GM23248 (cell line): Measurements from ENCODE around the gene MYOM3. TPM values are rescaled to one million over a fixed set of nuclear protein-coding genes. Genes with fewer than 3 reads are reported as not detected.

Experiments used
- DNase-seq: peaks from one replicate; pipeline ENCODE4 v3.0.0-alpha.2; 2015
- H2AFZ ChIP-seq: fragments of 200-600 bp; sonication (generic); 2 replicates; pipeline ENCODE4 v1.6.1; 2016; ENCODE audit warnings: antibody characterized with exemption
- H3F3A ChIP-seq: fragments of 200-600 bp; sonication (generic); 2 replicates; pipeline ENCODE4 v1.6.1; 2016; ENCODE audit warnings: mild to moderate bottlenecking, antibody characterized with exemption, mixed run types; ENCODE audit not compliant: insufficient read depth
- H3K27ac ChIP-seq: fragments of 200-600 bp; sonication (generic); 2 replicates; pipeline ENCODE4 v1.5.1; 2016; ENCODE audit warnings: mild to moderate bottlenecking
- H3K27me3 ChIP-seq: fragments of 200-600 bp; sonication (generic); replicated peaks from 2 replicates; pipeline ENCODE4 v1.6.1; 2016; ENCODE audit warnings: mild to moderate bottlenecking; ENCODE audit not compliant: insufficient read depth
- H3K36me3 ChIP-seq: fragments of 200-600 bp; sonication (generic); 2 replicates; pipeline ENCODE4 v1.6.1; 2016; ENCODE audit warnings: low read depth, mild to moderate bottlenecking
- H3K4me1 ChIP-seq: fragments of 200-600 bp; sonication (generic); 2 replicates; pipeline ENCODE4 v1.6.1; 2016; ENCODE audit warnings: mild to moderate bottlenecking; ENCODE audit not compliant: insufficient read depth
- H3K4me2 ChIP-seq: fragments of 200-600 bp; sonication (generic); one replicate; pipeline ENCODE4 v1.6.1; 2016; ENCODE audit warnings: mild to moderate bottlenecking; ENCODE audit not compliant: unreplicated experiment
- H3K4me3 ChIP-seq: fragments of 200-600 bp; sonication (generic); 2 replicates; pipeline ENCODE4 v1.5.1; 2016; ENCODE audit warnings: mild to moderate bottlenecking
- H3K79me2 ChIP-seq: fragments of 200-600 bp; sonication (generic); 2 replicates; pipeline ENCODE4 v1.6.1; 2016; ENCODE audit warnings: mild to moderate bottlenecking; ENCODE audit not compliant: insufficient read depth
- H3K9ac ChIP-seq: fragments of 200-600 bp; sonication (generic); 2 replicates; pipeline ENCODE4 v1.6.1; 2016; ENCODE audit warnings: mild to moderate bottlenecking
- H3K9me2 ChIP-seq: fragments of 200-600 bp; sonication (generic); 2 replicates; pipeline ENCODE4 v1.6.1; 2016; ENCODE audit warnings: mixed run types, mild to moderate bottlenecking, moderate library complexity; ENCODE audit not compliant: insufficient read depth
- H3K9me3 ChIP-seq: fragments of 200-600 bp; sonication (generic); one replicate; pipeline ENCODE4 v1.6.1; 2017; ENCODE audit warnings: low read depth
- H4K20me1 ChIP-seq: fragments of 200-600 bp; sonication (generic); 2 replicates; pipeline ENCODE4 v1.6.0; 2016; ENCODE audit not compliant: insufficient read depth
- EZH2 ChIP-seq: fragments of 200-600 bp; sonication (generic); IDR thresholded peaks from 2 replicates; pipeline ENCODE4 v1.6.1; 2018; ENCODE audit warnings: antibody characterized with exemption, mild to moderate bottlenecking; ENCODE audit not compliant: insufficient read depth, poor library complexity, severe bottlenecking
- EZH2phosphoT487 ChIP-seq: fragments of 200-600 bp; sonication (generic); IDR thresholded peaks from 2 replicates; pipeline ENCODE4 v1.6.1; 2018; ENCODE audit warnings: antibody characterized with exemption, moderate library complexity, mild to moderate bottlenecking, low read depth; ENCODE audit not compliant: insufficient read depth
- WGBS, 2 experiments: methylation state at CpG; one replicate each; pipeline ENCODE4 v1.1.6; 2015 to 2017; ENCODE audit warnings: low lambda C conversion rate in 2 of 2, low coverage in 1 of 2; ENCODE audit errors: missing lambda C conversion rate in 2 of 2; 5-methylcytosine and 5-hydroxymethylcytosine counted together
- in situ Hi-C: fragments of 300-500 bp; cut with MboI; formaldehyde crosslinking; loops from 2 replicates; pipeline ENCODE4 v1.15.0; 2020
- polyA plus RNA-seq: library from polyadenylated mRNA; unstranded; fragments of >200 nt; fragmentation: Nextera tagmentation; extraction: Ambion mirVana; gene quantifications from 2 replicates; pipeline ENCODE4 v1.2.1, GENCODE V29; 2016
- total RNA-seq: library from RNA; depleted of rRNA; stranded (reverse); fragments of >200 nt; shearing (Covaris generic); gene quantifications from 2 replicates; pipeline ENCODE4 v1.2.3, GENCODE V29; 2014

The MYOM3 gene
- total and polyA plus RNA-seq, 2 experiments from 2014 or later, result 1.2 to 1.4 TPM

DNA sequence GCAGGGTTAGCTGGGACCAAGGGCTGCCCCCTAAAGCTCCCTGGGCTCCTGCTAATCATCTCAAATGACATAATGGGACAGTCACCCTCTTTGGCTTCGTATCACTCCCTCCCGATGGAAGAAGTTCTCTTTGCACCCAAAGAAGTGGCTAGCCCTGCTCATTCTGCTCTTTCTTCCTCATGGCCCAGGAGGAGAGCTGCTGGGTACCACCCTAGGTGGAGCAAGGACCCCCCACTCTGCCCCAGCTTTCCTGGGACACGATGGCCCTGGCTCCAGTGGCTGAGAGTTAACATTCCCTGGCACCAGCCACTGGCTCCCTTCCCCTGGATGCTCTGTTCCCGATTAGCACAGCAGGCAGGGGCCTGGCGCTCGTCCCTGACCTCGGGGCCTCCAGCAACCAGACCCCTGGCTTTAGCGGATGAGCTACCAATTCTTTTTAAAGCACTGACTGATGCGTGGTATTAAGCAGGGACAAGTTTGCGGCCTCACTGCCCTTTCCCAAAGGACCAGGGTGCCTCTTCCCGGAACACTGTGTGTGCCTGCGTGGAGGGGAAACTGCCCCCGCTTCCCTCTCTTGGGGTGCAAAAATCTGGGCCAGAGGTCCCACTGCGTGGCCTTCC is 1.2 kb downstream of the MYOM3 start:
- Histone ChIP-seq H3K9me3 (no peaks in the 10 kb centered on the region), H3K79me2 (no peaks in the 10 kb centered on the region), H3F3A (peaks cover 14% of the 10 kb centered on the region), H2AFZ (peak overlapping the region; percentile 76), H3K4me2 (no peak overlapping the region), H3K36me3 (no peaks in the 10 kb centered on the region), H3K4me3 (no peak overlapping the region), H3K27me3 (no peaks in the 10 kb centered on the region), H3K27ac (peak overlapping the region; percentile 54), H3K4me1 (peaks cover 32% of the 10 kb centered on the region), H3K9me2 (no peaks in the 10 kb centered on the region), H4K20me1 (no peaks in the 10 kb centered on the region), H3K9ac (peak overlapping the region; percentile 41)
- DNase-seq, result peak; percentile 33
- in situ Hi-C loops, result no loop called here
- WGBS, 2 experiments, result 28 to 36% methylated on average over 12 to 14 of the region's 14 CpGs
- no peak for TF ChIP-seq EZH2
- TF ChIP-seq EZH2phosphoT487, result no peak

DNA sequence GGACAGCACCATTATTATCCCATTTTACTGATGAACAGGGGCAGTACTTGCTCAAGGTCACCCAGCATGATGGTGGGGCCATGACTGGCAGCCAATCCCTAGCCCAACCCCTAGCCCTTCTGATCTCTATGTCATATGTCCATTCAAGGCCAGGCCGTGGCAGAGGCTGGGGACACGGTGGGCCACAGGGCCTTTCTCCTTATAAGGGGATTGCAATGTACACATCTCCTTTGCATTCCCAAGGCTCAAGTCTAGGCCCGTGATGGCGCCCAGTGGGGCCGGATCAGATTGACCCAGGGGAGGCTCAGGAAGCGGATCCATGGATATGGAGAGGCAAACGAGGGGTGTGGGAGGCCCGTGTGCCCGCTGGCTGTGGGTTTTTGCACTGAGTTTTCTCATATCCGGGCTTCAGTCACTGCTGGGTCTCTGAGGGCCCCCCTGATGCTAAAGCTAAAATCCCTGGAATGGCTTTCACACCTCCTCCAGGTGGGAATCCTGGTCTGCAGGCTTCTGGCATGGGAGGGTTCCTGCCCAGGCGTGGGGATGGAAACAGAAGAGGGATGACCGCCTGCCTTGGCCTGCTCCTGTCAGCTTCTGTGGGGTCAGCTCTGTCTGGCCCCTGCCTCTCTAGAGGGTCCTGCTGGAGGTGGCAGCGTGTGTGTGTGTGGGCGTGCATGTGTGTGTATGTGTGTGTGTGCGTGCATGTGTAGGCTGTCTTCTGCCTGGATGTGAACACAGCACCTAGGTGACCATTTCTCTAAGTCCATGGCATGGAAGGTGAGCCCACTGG is 2.1 kb downstream of the MYOM3 start:
- Histone ChIP-seq H4K20me1 (no peaks in the 10 kb centered on the region), H3K79me2 (no peaks in the 10 kb centered on the region), H3K9me2 (no peaks in the 10 kb centered on the region), H2AFZ (no peak overlapping the region), H3F3A (peaks cover 14% of the 10 kb centered on the region), H3K27me3 (no peaks in the 10 kb centered on the region), H3K9me3 (no peaks in the 10 kb centered on the region), H3K27ac (peak overlapping the region; percentile 91; the same call in 1 of the 2 replicates), H3K4me3 (no peak overlapping the region), H3K36me3 (no peaks in the 10 kb centered on the region), H3K9ac (no peak overlapping the region), H3K4me1 (peaks cover 32% of the 10 kb centered on the region), H3K4me2 (no peak overlapping the region)
- 84 to 86% methylated on average over 14 to 15 of the region's 15 CpGs for WGBS, 2 experiments
- in situ Hi-C loops, result no loop called here
- no peak for DNase-seq
- TF ChIP-seq EZH2, result no peak
- TF ChIP-seq EZH2phosphoT487, result no peak

DNA sequence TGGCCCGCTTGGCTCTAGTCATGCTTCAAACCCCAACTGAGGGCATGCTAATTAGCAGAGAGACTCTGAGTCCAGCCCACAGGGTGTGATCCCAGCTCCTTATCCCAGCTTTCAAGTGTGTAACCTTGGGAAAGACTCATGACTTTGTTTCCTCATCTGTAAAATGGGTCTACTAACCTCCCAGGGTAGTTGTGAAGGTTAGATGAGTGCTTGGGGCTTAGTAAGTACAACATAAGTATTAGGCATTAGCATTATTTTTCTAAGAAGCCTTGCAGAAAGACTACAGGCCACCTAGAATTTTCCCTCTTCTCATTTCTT is 2.8 kb downstream of the MYOM3 start:
- Histone ChIP-seq H3K4me3 (no peak overlapping the region), H3K9ac (peak overlapping the region; percentile 15; the same call in 1 of the 2 replicates), H3K27me3 (no peaks in the 10 kb centered on the region), H3K9me2 (no peaks in the 10 kb centered on the region), H3K27ac (peak overlapping the region; percentile 91), H2AFZ (no peak overlapping the region), H3K4me1 (peaks cover 32% of the 10 kb centered on the region), H4K20me1 (no peaks in the 10 kb centered on the region), H3K79me2 (no peaks in the 10 kb centered on the region), H3K4me2 (no peak overlapping the region), H3K9me3 (no peaks in the 10 kb centered on the region), H3F3A (peaks cover 14% of the 10 kb centered on the region), H3K36me3 (no peaks in the 10 kb centered on the region)
- WGBS, 2 experiments, result 5 to 6% methylated on average over 1 of the region's 1 CpG
- no peak for DNase-seq
- in situ Hi-C loops, result no loop called here
- no peak for TF ChIP-seq EZH2
- TF ChIP-seq EZH2phosphoT487, result no peak

DNA sequence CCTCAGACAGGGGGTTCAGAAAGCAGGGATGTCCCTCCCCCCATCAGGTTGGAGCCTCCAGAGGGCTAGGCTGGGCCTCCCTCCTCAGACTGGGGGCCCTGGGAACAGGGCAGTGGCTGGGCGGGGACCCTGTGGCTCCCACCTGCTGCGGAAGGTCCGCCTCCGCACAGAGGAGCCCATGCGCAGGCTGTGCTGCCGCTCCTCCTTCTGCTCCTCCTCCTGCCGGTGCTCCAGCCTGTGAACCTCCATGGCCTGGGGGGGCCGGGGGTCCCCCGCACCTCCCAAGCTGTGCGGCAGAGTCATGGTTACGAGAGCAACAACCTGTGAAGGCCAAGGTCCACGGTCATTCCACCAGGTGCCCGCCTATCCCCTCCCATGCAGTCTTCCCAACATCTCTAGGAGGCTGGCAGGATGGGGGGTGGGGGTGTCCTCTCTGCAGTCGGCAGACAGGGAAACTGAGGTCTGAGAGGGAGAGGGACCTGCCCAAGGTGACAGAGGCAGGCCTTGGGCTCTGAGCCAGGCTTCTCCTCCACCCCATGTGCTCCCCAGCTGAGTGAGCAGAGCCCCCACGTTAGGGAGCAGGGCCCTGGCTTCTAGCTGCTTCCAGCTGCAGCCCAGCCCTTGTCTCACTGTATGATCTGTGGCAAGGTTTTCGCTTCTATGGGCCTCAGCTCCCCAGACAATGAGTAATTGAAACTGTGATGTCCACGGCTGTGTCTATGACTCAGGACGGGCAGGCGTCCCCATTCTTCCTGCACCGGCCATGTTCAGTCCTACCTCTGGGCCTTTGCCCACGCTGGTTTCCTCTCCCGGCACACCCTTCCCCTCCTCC is 3.4 kb downstream of the MYOM3 start:
- Histone ChIP-seq H3F3A (peaks cover 14% of the 10 kb centered on the region), H4K20me1 (no peaks in the 10 kb centered on the region), H3K27me3 (no peaks in the 10 kb centered on the region), H3K36me3 (no peaks in the 10 kb centered on the region), H3K9ac (peak overlapping the region; percentile 78), H3K4me2 (peak overlapping the region; percentile 74), H3K4me1 (peaks cover 32% of the 10 kb centered on the region), H3K27ac (peak overlapping the region; percentile 91), H3K9me3 (no peaks in the 10 kb centered on the region), H3K79me2 (no peaks in the 10 kb centered on the region), H3K9me2 (no peaks in the 10 kb centered on the region), H3K4me3 (no peak overlapping the region), H2AFZ (peak overlapping the region; percentile 81)
- in situ Hi-C loops, result no loop called here
- DNase-seq, result peak; percentile 98
- WGBS, 2 experiments, result 25 to 46% methylated on average over 15 to 20 of the region's 22 CpGs
- TF ChIP-seq EZH2phosphoT487, result no peak
- no peak for TF ChIP-seq EZH2
